COLO668 (cell line): Measurements from ENCODE around the gene PLD1.

Experiments used
- DNase-seq: peaks from one replicate; lab custom pipeline; 2025; ENCODE audit not compliant: unreplicated experiment; lab: John Stamatoyannopoulos, UW

The PLD1 gene

GRCh38 chr3:171797265-171797679, 13.0 kb downstream of the PLD1 start:
- no peak for DNase-seq

- no peak for DNase-seq
Measured at GRCh38 chr3:171796625-171797264, 13.5 kb downstream of the PLD1 start.

GRCh38 chr3:171792531-171792930, 17.8 kb downstream of the PLD1 start:
- DNase-seq: no peak

GRCh38 chr3:171791692-171792076, 18.6 kb downstream of the PLD1 start:
- DNase-seq: no peak

GRCh38 chr3:171790898-171791691, 19.2 kb downstream of the PLD1 start:
- DNase-seq: no peak

GRCh38 chr3:171790574-171790897, 19.7 kb downstream of the PLD1 start:
- DNase-seq: no peak

- DNase-seq: no peak
Measured at GRCh38 chr3:171789759-171790505, 20.4 kb downstream of the PLD1 start.

GRCh38 chr3:171788546-171789351, 21.5 kb downstream of the PLD1 start:
- no peak for DNase-seq

- no peak for DNase-seq
Measured at GRCh38 chr3:171786997-171787396, 23.3 kb downstream of the PLD1 start.

- DNase-seq: no peak
Measured at GRCh38 chr3:171784937-171785336, 25.3 kb downstream of the PLD1 start.

- DNase-seq: no peak
Measured at GRCh38 chr3:171784387-171784786, 25.9 kb downstream of the PLD1 start.

GRCh38 chr3:171783626-171784025, 26.7 kb downstream of the PLD1 start:
- DNase-seq: no peak

GRCh38 chr3:171783086-171783485, 27.2 kb downstream of the PLD1 start:
- no peak for DNase-seq

GRCh38 chr3:171782617-171783016, 27.7 kb downstream of the PLD1 start:
- DNase-seq: no peak

GRCh38 chr3:171781711-171782127, 28.6 kb downstream of the PLD1 start:
- no peak for DNase-seq

- DNase-seq: no peak
Measured at GRCh38 chr3:171778493-171778892, 31.8 kb downstream of the PLD1 start.

GRCh38 chr3:171777596-171777995, 32.7 kb downstream of the PLD1 start:
- no peak for DNase-seq

GRCh38 chr3:171776839-171777583, 33.3 kb downstream of the PLD1 start:
- DNase-seq: no peak

GRCh38 chr3:171776411-171776810, 33.9 kb downstream of the PLD1 start:
- no peak for DNase-seq

- no peak for DNase-seq
Measured at GRCh38 chr3:171775943-171776342, 34.3 kb downstream of the PLD1 start.

- DNase-seq: no peak
Measured at GRCh38 chr3:171774521-171774920, 35.8 kb downstream of the PLD1 start.
